GM12873 (cell line): Measurements from ENCODE around the gene OR1Q1.

ENCODE experiments used
- CTCF ChIP-seq: IDR thresholded peaks from 2 replicates; pipeline ENCODE4 v1.5.1; 2012; ENCODE audit warnings: low read depth, mild to moderate bottlenecking, moderate library complexity, low read length, control low read depth; ENCODE audit not compliant: insufficient read depth; ENCODE audit errors: missing control alignments

Gene OR1Q1

DNA sequence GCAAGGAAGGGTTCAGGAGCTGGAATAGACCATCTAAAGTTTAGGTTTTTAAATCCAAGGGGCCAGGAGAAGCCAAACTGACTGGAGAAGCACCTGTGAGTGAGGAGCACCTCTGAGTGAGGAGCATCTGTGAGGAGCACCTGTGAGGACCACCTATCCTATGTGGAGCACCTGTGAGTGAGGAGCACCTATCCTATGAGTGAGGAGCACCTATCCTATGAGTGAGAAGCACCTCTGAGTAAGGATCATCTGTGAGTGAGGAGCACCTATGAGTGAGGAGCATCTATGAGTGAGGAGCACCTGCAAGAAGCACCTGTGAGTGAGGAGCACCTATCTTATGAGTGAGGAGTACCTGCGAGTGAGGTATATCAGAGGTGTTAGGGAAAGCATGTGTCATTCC, 8.0 kb upstream of the OR1Q1 start:
- TF ChIP-seq CTCF, result no peak

GRCh38 chr9:122609804-122610203, 4.7 kb upstream of the OR1Q1 start:
- no peak for TF ChIP-seq CTCF

DNA sequence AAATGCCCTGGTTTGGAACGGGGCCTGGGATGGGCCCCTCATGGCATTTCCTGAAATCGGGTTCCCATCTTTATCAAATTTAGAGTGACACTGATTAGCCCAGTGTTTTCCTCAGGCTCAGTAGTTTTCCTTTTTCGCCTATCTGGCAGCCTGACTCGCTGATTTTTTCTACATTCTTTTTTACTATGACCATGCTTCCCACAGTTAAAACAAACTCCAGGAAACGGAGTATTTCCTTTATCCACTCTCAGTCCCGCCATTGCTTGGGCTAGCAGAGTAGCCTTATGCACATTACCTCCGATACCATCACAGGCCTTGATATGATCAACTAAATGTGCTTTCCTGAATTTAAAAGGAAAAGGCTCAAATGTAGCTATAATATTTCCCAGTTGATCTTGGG, 5.5 kb downstream of the OR1Q1 start:
- no peak for TF ChIP-seq CTCF

GRCh38 chr9:122642226-122642625, 27.7 kb downstream of the OR1Q1 start:
- TF ChIP-seq CTCF, result no peak

DNA sequence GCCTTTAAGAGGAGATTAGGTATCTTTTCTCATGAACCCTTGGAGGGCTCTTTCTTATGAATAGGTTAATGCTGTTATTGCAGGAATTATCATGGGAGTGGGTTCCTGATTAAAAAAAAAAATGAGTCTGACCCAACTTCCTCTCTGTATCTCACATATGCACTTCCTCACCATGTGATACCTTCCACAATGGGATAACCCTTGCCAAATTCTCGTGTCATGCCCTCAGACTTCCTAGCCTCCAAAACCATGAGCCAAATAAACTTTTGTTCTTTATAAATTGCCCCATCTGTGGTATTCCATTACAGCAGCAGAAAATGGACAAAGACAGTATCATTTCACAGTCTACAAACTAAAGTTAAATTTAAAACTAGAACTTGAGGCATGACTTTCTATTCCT, 41.8 kb downstream of the OR1Q1 start:
- TF ChIP-seq CTCF, result no peak

GRCh38 chr9:122657527-122657926, 43.0 kb downstream of the OR1Q1 start, which contains the start of gene OR1B1:
TSS of gene OR1B1 (minus strand) at chr9:122657627.
- TF ChIP-seq CTCF, result no peak

DNA sequence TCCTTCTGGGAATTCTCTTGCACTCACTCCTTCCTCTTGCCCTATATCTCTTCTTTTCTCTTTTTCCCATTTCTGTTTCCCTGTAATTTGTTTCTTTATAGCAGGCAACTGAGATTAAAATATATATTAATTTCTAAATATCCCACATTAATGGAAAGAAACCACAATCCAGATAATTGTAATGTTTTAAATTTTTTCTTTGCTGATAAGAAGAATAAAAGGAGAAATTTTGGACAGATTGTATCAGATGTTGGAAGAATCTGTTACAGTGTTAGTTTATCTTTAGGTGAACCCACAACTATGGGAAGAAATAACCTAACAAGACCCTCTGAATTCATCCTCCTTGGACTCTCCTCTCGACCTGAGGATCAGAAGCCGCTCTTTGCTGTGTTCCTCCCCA, 46.9 kb downstream of the OR1Q1 start, which contains the start of gene OR1L1:
Gene OR1L1, plus strand, starts transcription at position 301 of the 400 bp plus-strand sequence. Its CDS starts 0 bp downstream, at position 301.
- no peak for TF ChIP-seq CTCF
